PFSK-1 (cell line): ENCODE results near the gene AJUBA.

Source experiments
- FOXP2 ChIP-seq: optimal IDR thresholded peaks from 2 replicates; pipeline ENCODE3; 2011; ENCODE audit warnings: borderline replicate concordance, control low read depth, inconsistent platforms; ENCODE audit not compliant: insufficient read depth; ENCODE audit errors: extremely low read length, extremely low read depth
- POLR2AphosphoS5 ChIP-seq: IDR thresholded peaks from 2 replicates; pipeline ENCODE4 v1.6.1; 2012; ENCODE audit warnings: low read depth, mild to moderate bottlenecking, control low read depth, low read length, moderate library complexity
- TF ChIP-seq, protein P1 (sequence below), 2 experiments: IDR thresholded peaks; 2 replicates each; pipeline versions ENCODE4 v1.6.1 to v1.8.0; 2011 to 2012; ENCODE audit warnings: low read depth in 2 of 2, low read length in 2 of 2, control low read depth in 1 of 2, inconsistent platforms in 1 of 2, mild to moderate bottlenecking in 1 of 2, moderate library complexity in 1 of 2; ENCODE audit not compliant: insufficient read depth in 1 of 2

DNA sequence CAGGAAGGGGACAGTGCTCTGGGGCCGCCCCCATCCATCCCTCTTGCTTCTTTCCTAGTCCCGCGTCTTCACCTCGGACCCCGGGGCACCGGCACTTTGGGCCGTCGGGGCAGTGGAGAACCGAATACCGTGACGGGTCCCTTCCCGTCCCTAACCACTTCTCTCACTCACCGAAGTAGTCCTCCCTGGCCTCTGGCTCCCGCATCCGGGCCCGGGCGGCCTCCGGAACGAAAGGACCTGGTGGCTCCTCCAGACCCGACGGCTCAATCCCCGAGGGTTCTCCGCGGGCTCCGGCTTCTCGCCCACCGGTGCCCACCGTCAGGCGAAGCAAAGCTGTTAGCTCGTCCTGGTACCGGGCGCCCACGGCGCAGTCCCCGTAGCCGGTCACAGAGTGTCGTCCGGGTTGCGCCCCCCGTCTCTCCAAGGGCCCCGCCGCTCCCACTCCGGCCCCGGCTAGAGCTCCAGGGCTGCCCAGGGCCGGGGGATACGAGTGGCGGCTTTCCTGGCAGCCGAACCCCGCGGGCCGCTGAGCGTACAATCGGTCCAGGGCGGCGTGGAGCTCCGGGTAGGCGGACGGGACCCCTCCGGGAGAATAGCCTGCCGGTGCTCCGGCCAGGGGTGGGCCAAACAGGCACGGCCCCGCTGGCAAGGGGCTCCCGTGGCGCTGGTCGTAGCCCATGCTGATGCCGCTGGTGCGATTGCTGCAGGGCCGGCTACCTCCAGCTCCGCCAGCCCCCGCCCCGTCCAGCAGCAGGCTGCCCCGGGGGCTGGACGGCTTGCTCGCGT lies 1.1 kb downstream of the AJUBA start:
- TF ChIP-seq POLR2AphosphoS5 (no peak), FOXP2 (no peak)
- TF ChIP-seq, protein P1, sequence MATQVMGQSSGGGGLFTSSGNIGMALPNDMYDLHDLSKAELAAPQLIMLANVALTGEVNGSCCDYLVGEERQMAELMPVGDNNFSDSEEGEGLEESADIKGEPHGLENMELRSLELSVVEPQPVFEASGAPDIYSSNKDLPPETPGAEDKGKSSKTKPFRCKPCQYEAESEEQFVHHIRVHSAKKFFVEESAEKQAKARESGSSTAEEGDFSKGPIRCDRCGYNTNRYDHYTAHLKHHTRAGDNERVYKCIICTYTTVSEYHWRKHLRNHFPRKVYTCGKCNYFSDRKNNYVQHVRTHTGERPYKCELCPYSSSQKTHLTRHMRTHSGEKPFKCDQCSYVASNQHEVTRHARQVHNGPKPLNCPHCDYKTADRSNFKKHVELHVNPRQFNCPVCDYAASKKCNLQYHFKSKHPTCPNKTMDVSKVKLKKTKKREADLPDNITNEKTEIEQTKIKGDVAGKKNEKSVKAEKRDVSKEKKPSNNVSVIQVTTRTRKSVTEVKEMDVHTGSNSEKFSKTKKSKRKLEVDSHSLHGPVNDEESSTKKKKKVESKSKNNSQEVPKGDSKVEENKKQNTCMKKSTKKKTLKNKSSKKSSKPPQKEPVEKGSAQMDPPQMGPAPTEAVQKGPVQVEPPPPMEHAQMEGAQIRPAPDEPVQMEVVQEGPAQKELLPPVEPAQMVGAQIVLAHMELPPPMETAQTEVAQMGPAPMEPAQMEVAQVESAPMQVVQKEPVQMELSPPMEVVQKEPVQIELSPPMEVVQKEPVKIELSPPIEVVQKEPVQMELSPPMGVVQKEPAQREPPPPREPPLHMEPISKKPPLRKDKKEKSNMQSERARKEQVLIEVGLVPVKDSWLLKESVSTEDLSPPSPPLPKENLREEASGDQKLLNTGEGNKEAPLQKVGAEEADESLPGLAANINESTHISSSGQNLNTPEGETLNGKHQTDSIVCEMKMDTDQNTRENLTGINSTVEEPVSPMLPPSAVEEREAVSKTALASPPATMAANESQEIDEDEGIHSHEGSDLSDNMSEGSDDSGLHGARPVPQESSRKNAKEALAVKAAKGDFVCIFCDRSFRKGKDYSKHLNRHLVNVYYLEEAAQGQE (IDR thresholded peaks at IDR 0.05; ENCODE audit: insufficient read depth in 1 of 2, low read depth in 2 of 2, low read length in 2 of 2) = no peak
